ENCODE data around the gene RANBP9. TPM values are rescaled to one million over a fixed set of nuclear protein-coding genes. Genes with fewer than 3 reads are reported as not detected.

Gene RANBP9
- polyA plus RNA-seq, 4 donors = 14.1 to 27.1 (median 18.5) TPM

- FAIRE-seq (no peak), DNase-seq (no peak)
- H3K27me3 ChIP-seq (ENCODE audit: control insufficient read depth in 3 of 3, insufficient read depth in 3 of 3, low read length in 3 of 3) = no peaks in the 10 kb centered on the region
- WGBS, 3 donors = 92 to 95% (median 94%) methylated on average over 9 of the region's 9 CpGs
- H3K36me3 ChIP-seq (ENCODE audit: control insufficient read depth in 3 of 3, insufficient read depth in 2 of 3, low read depth in 1 of 3, low read length in 3 of 3) = peaks cover 6 to 45% (median 7%) of the 10 kb centered on the region in 3 donors
- H3K4me1 ChIP-seq (ENCODE audit: control insufficient read depth in 3 of 3, insufficient read depth in 2 of 3, low read depth in 1 of 3, low read length in 2 of 3) = no peaks in the 10 kb centered on the region
- no peaks in the 10 kb centered on the region for H3K9me3 ChIP-seq (ENCODE audit: control insufficient read depth in 2 of 2, insufficient read depth in 1 of 2, low read depth in 1 of 2, low read length in 1 of 2)
- no peak overlapping the region for H3K27ac ChIP-seq (ENCODE audit: low read depth in 1 of 3, low read length in 2 of 3)
- H3K4me3 ChIP-seq (ENCODE audit: low read depth in 1 of 3, low read length in 3 of 3) = no peak overlapping the region
Measured at GRCh38 chr6:13589801-13590200, 121.8 kb downstream of the RANBP9 start.

DNA sequence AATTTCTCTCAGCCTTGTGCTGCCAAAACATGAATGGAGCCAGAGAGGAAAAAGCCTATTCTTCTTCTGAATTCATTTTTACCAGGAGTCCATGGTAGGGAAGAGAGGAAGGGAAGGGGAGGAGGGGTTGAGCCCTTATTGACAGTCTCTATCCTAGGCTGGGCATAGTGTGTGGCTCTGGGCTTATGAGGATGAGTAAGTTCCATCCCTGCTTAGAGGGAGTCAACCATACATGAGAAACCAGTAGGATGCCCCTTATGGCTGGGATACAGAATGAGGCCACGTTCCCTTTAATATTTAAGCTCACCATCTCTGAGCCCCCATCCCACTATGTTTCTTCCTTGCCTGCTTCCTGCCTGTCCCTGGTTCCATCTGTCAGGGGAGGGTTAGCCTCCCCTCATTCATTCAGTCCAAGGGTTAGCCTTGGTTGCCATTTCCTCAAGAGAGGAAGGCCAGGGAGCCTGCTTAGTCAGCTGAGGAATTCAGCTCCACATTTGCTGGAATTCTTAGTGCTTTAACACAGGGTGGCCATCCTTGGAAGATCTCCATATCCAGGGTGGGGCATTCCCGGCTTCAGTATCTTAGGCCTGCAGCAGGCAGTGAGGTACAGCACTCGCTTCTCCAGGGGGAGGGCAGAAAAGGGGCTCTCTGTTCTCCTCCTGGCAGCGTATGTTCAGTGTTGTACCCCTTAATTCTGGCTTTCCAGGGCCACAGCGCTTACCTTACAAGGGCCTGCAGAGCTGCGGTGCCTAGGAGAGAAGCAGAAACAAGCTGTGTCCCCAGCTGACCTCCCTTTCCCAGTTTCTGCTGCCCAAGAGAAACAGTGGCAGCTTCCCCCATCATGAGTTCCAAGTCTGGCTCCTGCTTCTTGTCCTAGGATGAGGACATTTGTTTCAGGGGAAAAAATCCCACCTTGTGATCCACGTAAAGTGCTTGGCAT lies 124.8 kb downstream of the RANBP9 start:
- 92 to 98% (median 97%) methylated on average over 7 of the region's 7 CpGs for WGBS, 3 donors
- Histone ChIP-seq H3K9me3 (ENCODE audit: control insufficient read depth in 2 of 2, insufficient read depth in 1 of 2, low read depth in 1 of 2, low read length in 1 of 2) (no peaks in the 10 kb centered on the region), H3K27ac (ENCODE audit: low read depth in 1 of 3, low read length in 2 of 3) (no peak overlapping the region), H3K4me1 (ENCODE audit: control insufficient read depth in 3 of 3, insufficient read depth in 2 of 3, low read depth in 1 of 3, low read length in 2 of 3) (no peaks in the 10 kb centered on the region), H3K36me3 (ENCODE audit: control insufficient read depth in 3 of 3, insufficient read depth in 2 of 3, low read depth in 1 of 3, low read length in 3 of 3) (peaks cover 6 to 38% (median 7%) of the 10 kb centered on the region in 3 donors), H3K27me3 (ENCODE audit: control insufficient read depth in 3 of 3, insufficient read depth in 3 of 3, low read length in 3 of 3) (no peaks in the 10 kb centered on the region), H3K4me3 (ENCODE audit: low read depth in 1 of 3, low read length in 3 of 3) (no peak overlapping the region)
- FAIRE-seq (no peak), DNase-seq (no peak)

GRCh38 chr6:13581700-13582229 lies 129.9 kb downstream of the RANBP9 start:
- H3K4me1 ChIP-seq (ENCODE audit: control insufficient read depth in 3 of 3, insufficient read depth in 2 of 3, low read depth in 1 of 3, low read length in 2 of 3) = no peaks in the 10 kb centered on the region
- FAIRE-seq = no peak

DNA sequence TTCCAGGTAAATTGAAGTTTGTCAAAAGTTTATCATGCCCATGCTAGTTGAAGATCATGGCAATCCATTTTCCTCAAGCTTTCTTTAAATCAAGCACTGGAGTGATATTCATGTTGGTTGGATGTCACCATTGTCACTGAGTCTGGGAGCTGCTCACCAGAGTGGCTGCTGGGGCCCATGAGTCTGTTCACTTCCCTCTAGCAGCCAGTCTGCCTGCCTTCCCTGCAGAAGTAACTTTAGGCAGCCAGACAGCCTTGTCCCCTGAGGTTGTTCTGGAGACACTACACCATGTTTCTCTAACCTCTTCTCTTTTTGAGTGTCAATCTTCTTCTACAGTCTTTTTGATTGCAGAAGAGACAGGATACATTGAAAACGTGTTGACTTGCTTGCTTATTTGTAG lies 131.7 kb downstream of the RANBP9 start:
- no peak for DNase-seq
- H3K27me3 ChIP-seq (ENCODE audit: control insufficient read depth in 3 of 3, insufficient read depth in 3 of 3, low read length in 3 of 3) = no peaks in the 10 kb centered on the region
- H3K27ac ChIP-seq (ENCODE audit: low read depth in 1 of 3, low read length in 2 of 3) = no peak overlapping the region
- H3K36me3 ChIP-seq (ENCODE audit: control insufficient read depth in 3 of 3, insufficient read depth in 2 of 3, low read depth in 1 of 3, low read length in 3 of 3) = peaks cover 0 to 16% (median 0%) of the 10 kb centered on the region in 3 donors
- no peaks in the 10 kb centered on the region for H3K4me1 ChIP-seq (ENCODE audit: control insufficient read depth in 3 of 3, insufficient read depth in 2 of 3, low read depth in 1 of 3, low read length in 2 of 3)
- WGBS, 3 donors = 67 to 77% (median 76%) methylated on average over 1 of the region's 1 CpG
- FAIRE-seq = no peak
- H3K4me3 ChIP-seq (ENCODE audit: low read depth in 1 of 3, low read length in 3 of 3) = no peak overlapping the region
- H3K9me3 ChIP-seq (ENCODE audit: control insufficient read depth in 2 of 2, insufficient read depth in 1 of 2, low read depth in 1 of 2, low read length in 1 of 2) = no peaks in the 10 kb centered on the region

More at GRCh38 chr6:13581700-13582229, 129.9 kb downstream of the RANBP9 start:
- H3K4me3 ChIP-seq (ENCODE audit: low read depth in 1 of 3, low read length in 3 of 3) = no peak overlapping the region
- H3K27ac ChIP-seq (ENCODE audit: low read depth in 1 of 3, low read length in 2 of 3) = no peak overlapping the region
- H3K9me3 ChIP-seq (ENCODE audit: control insufficient read depth in 2 of 2, insufficient read depth in 1 of 2, low read depth in 1 of 2, low read length in 1 of 2) = no peaks in the 10 kb centered on the region
- H3K36me3 ChIP-seq (ENCODE audit: control insufficient read depth in 3 of 3, insufficient read depth in 2 of 3, low read depth in 1 of 3, low read length in 3 of 3) = peaks cover 0 to 19% (median 0%) of the 10 kb centered on the region in 3 donors
- 90 to 92% (median 90%) methylated on average over 9 of the region's 9 CpGs for WGBS, 3 donors
- H3K27me3 ChIP-seq (ENCODE audit: control insufficient read depth in 3 of 3, insufficient read depth in 3 of 3, low read length in 3 of 3) = no peaks in the 10 kb centered on the region
- DNase-seq = no peak

- Histone ChIP-seq H3K4me3 (ENCODE audit: low read depth in 1 of 3, low read length in 3 of 3) (no peak overlapping the region), H3K4me1 (ENCODE audit: control insufficient read depth in 3 of 3, insufficient read depth in 2 of 3, low read depth in 1 of 3, low read length in 2 of 3) (peaks cover 0 to 3% (median 0%) of the 10 kb centered on the region in 3 donors), H3K36me3 (ENCODE audit: control insufficient read depth in 3 of 3, insufficient read depth in 2 of 3, low read depth in 1 of 3, low read length in 3 of 3) (peaks cover 0 to 9% (median 0%) of the 10 kb centered on the region in 3 donors), H3K9me3 (ENCODE audit: control insufficient read depth in 2 of 2, insufficient read depth in 1 of 2, low read depth in 1 of 2, low read length in 1 of 2) (no peaks in the 10 kb centered on the region), H3K27me3 (ENCODE audit: control insufficient read depth in 3 of 3, insufficient read depth in 3 of 3, low read length in 3 of 3) (no peaks in the 10 kb centered on the region), H3K27ac (ENCODE audit: low read depth in 1 of 3, low read length in 2 of 3) (no peak overlapping the region)
- DNase-seq = no peak
- WGBS, 3 donors = 94 to 97% (median 95%) methylated on average over 3 of the region's 3 CpGs
- FAIRE-seq = no peak
Measured at GRCh38 chr6:13577926-13578325, 133.7 kb downstream of the RANBP9 start.

DNA sequence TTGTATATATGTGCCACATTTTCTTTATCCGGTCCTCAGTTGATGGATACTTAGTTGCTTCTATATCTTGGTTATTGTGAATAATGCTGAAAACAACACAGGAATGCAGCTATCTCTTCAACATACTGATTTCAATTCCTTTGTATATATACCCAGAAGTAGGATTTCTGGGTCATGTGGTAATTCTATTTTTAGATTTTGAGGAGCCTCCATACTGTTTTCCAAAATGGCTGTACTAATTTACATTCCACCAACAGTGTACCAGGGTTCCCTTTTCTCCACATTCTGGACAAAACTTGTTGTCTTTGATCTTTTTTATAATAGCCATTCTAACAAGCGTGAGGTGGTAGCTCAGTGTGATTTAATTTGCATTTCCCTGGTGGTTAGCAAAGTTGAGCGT lies 135.6 kb downstream of the RANBP9 start:
- Histone ChIP-seq H3K27ac (ENCODE audit: low read depth in 1 of 3, low read length in 2 of 3) (no peak overlapping the region), H3K4me1 (ENCODE audit: control insufficient read depth in 3 of 3, insufficient read depth in 2 of 3, low read depth in 1 of 3, low read length in 2 of 3) (peaks cover 0 to 3% (median 0%) of the 10 kb centered on the region in 3 donors), H3K27me3 (ENCODE audit: control insufficient read depth in 3 of 3, insufficient read depth in 3 of 3, low read length in 3 of 3) (no peaks in the 10 kb centered on the region), H3K9me3 (ENCODE audit: control insufficient read depth in 2 of 2, insufficient read depth in 1 of 2, low read depth in 1 of 2, low read length in 1 of 2) (no peaks in the 10 kb centered on the region), H3K4me3 (ENCODE audit: low read depth in 1 of 3, low read length in 3 of 3) (no peak overlapping the region), H3K36me3 (ENCODE audit: control insufficient read depth in 3 of 3, insufficient read depth in 2 of 3, low read depth in 1 of 3, low read length in 3 of 3) (peaks cover 0 to 7% (median 0%) of the 10 kb centered on the region in 3 donors)
- WGBS, 3 donors = 90 to 95% (median 93%) methylated on average over 3 of the region's 3 CpGs
- no peak for FAIRE-seq
- no peak for DNase-seq

GRCh38 chr6:13575377-13575775 lies 136.3 kb downstream of the RANBP9 start:
- H3K4me3 ChIP-seq (ENCODE audit: low read depth in 1 of 3, low read length in 3 of 3) = peak overlapping the region in 2 of 3 donors; percentile 66 to 94
- no peak for FAIRE-seq
- 24 to 29% (median 29%) methylated on average over 3 of the region's 3 CpGs for WGBS, 3 donors

DNA sequence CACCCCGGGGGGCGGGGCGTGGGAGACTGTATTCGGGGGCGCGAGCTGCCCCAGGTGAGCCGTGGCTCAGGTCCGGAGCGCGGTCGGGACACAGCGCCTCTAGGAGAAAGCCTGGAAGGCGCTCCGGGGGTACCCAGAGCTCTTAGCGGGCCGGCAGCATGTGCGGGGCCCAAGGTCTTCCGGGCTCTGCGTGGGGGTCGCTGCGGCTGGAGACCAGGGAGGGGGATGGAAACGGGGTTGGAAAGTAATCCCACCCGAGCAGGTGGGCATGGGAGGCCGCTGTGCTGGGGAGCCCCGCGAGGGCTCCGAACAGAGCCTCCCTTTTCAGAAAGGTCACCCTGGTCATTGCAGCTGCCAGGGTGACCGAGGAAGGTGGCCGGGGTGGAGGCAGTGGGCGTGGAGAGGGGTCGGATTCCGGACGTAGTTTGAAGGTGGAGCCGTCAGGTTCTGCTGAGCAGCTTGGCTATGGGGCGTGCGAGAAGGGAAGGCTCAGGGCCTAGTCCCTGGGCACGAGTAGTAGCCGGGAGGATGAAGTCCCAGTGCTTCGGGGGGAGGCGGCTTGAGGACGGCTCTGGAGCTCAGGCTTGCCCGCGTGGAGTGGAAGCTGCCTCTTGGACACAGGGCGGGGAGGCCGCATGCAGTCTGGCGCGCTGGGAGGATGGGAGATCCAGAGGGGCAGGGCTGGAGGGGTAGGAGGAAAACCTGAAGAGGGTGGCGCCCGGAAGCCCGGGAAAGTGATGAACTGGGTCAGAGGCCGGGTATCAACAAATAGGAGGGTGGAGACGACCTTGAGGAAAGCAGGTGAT lies 136.9 kb downstream of the RANBP9 start, which contains the start of gene SIRT5:
Gene SIRT5, plus strand, starts transcription at position 31 of the 806 bp plus-strand sequence. CDS start 9,510 bp downstream, outside the sequence.
- WGBS, 3 donors = 0 to 2% (median 1%) methylated on average over 39 to 52 of the region's 52 CpGs
- DNase-seq (peak; percentile 93 to 94), FAIRE-seq (no peak)
- Histone ChIP-seq H3K27me3 (ENCODE audit: control insufficient read depth in 3 of 3, insufficient read depth in 3 of 3, low read length in 3 of 3) (no peaks in the 10 kb centered on the region), H3K9me3 (ENCODE audit: control insufficient read depth in 2 of 2, insufficient read depth in 1 of 2, low read depth in 1 of 2, low read length in 1 of 2) (no peaks in the 10 kb centered on the region), H3K4me1 (ENCODE audit: control insufficient read depth in 3 of 3, insufficient read depth in 2 of 3, low read depth in 1 of 3, low read length in 2 of 3) (peaks cover 0 to 3% (median 0%) of the 10 kb centered on the region in 3 donors), H3K36me3 (ENCODE audit: control insufficient read depth in 3 of 3, insufficient read depth in 2 of 3, low read depth in 1 of 3, low read length in 3 of 3) (no peaks in the 10 kb centered on the region), H3K4me3 (ENCODE audit: low read depth in 1 of 3, low read length in 3 of 3) (peak within 1 kb of the TSS; percentile 66 to 94 (median 75)), H3K27ac (ENCODE audit: low read depth in 1 of 3, low read length in 2 of 3) (peak within 1 kb of the TSS; percentile 96 to 99 (median 98))

More at GRCh38 chr6:13575377-13575775, 136.3 kb downstream of the RANBP9 start:
- peak overlapping the region; percentile 96 to 99 (median 98) for H3K27ac ChIP-seq (ENCODE audit: low read depth in 1 of 3, low read length in 2 of 3)
- H3K36me3 ChIP-seq (ENCODE audit: control insufficient read depth in 3 of 3, insufficient read depth in 2 of 3, low read depth in 1 of 3, low read length in 3 of 3) = peaks cover 0 to 2% (median 0%) of the 10 kb centered on the region in 3 donors
- DNase-seq = no peak
- peaks cover 0 to 3% (median 0%) of the 10 kb centered on the region in 3 donors for H3K4me1 ChIP-seq (ENCODE audit: control insufficient read depth in 3 of 3, insufficient read depth in 2 of 3, low read depth in 1 of 3, low read length in 2 of 3)
- no peaks in the 10 kb centered on the region for H3K27me3 ChIP-seq (ENCODE audit: control insufficient read depth in 3 of 3, insufficient read depth in 3 of 3, low read length in 3 of 3)
- no peaks in the 10 kb centered on the region for H3K9me3 ChIP-seq (ENCODE audit: control insufficient read depth in 2 of 2, insufficient read depth in 1 of 2, low read depth in 1 of 2, low read length in 1 of 2)
